ENCODE results near the gene LMOD2.

LMOD2 gene

DNA sequence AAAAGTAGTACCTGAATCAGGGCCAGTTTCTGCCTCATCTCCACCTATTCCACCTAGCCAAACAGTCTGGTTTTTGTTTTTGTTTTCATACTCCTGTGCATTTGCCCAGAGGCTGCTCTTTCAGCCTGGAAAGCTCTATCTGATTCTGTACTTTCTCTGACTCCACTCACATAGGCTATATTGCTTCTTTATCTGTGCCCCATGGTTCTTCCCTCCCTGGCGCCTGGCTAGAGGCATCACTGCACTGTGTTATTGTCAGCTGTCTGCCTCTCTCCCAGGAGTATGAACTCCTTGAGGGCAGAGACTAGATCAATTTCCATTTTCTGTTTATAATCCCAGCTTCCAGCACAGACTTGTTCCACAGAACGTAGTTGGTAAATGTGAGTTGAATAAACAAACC lies 5.1 kb upstream of the LMOD2 start:
- peak overlapping the region; percentile 78 for H2AFZ ChIP-seq
- H3K9ac ChIP-seq = no peak overlapping the region
- no peaks in the 10 kb centered on the region for H3K9me3 ChIP-seq (ENCODE audit: control insufficient read depth, low read length)
- no peaks in the 10 kb centered on the region for H3K36me3 ChIP-seq (ENCODE audit: control insufficient read depth, insufficient read depth, low read length)
- peak overlapping the region; percentile 37 for H3K27ac ChIP-seq
- peaks cover 22% of the 10 kb centered on the region for H3K4me1 ChIP-seq
- no peaks in the 10 kb centered on the region for H3K27me3 ChIP-seq (ENCODE audit: control insufficient read depth, insufficient read depth, low read length)
- H3K79me2 ChIP-seq = no peaks in the 10 kb centered on the region
- no peak overlapping the region for H3K4me3 ChIP-seq (ENCODE audit: low read depth, low read length)
- TF ChIP-seq, protein P1, sequence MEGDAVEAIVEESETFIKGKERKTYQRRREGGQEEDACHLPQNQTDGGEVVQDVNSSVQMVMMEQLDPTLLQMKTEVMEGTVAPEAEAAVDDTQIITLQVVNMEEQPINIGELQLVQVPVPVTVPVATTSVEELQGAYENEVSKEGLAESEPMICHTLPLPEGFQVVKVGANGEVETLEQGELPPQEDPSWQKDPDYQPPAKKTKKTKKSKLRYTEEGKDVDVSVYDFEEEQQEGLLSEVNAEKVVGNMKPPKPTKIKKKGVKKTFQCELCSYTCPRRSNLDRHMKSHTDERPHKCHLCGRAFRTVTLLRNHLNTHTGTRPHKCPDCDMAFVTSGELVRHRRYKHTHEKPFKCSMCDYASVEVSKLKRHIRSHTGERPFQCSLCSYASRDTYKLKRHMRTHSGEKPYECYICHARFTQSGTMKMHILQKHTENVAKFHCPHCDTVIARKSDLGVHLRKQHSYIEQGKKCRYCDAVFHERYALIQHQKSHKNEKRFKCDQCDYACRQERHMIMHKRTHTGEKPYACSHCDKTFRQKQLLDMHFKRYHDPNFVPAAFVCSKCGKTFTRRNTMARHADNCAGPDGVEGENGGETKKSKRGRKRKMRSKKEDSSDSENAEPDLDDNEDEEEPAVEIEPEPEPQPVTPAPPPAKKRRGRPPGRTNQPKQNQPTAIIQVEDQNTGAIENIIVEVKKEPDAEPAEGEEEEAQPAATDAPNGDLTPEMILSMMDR (IDR thresholded peaks at IDR 0.05) = no peak
- no peak overlapping the region for H3K4me2 ChIP-seq (ENCODE audit: low read length)

DNA sequence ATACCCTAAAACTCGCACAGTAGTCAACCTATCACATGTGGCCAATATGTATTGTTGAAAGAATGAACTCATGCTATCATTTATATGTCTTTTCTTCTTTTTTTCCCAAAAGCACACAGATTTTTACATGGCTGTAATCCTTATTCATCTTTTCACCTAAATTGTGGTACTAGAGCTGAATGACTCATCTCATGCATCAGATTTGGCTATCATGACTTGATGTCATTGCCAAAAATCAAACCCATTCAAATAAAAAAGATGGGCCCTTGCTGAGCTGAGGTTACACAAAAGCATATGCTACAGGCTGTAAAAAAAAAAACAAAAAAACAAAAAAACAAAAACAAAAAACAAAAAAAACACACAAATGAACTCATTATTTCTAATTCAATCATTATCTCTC lies 3.3 kb upstream of the LMOD2 start:
- no peak overlapping the region for H3K27ac ChIP-seq
- peaks cover 7% of the 10 kb centered on the region for H3K4me1 ChIP-seq
- H3K79me2 ChIP-seq = no peaks in the 10 kb centered on the region
- H3K36me3 ChIP-seq (ENCODE audit: control insufficient read depth, insufficient read depth, low read length) = no peaks in the 10 kb centered on the region
- no peak overlapping the region for H3K4me3 ChIP-seq (ENCODE audit: low read depth, low read length)
- H3K9me3 ChIP-seq (ENCODE audit: control insufficient read depth, low read length) = no peaks in the 10 kb centered on the region
- H3K27me3 ChIP-seq (ENCODE audit: control insufficient read depth, insufficient read depth, low read length) = no peaks in the 10 kb centered on the region
- H3K4me2 ChIP-seq (ENCODE audit: low read length) = no peak overlapping the region
- H2AFZ ChIP-seq = no peak overlapping the region
- no peak overlapping the region for H3K9ac ChIP-seq
- TF ChIP-seq, protein P1 (IDR thresholded peaks at IDR 0.05) = no peak

DNA sequence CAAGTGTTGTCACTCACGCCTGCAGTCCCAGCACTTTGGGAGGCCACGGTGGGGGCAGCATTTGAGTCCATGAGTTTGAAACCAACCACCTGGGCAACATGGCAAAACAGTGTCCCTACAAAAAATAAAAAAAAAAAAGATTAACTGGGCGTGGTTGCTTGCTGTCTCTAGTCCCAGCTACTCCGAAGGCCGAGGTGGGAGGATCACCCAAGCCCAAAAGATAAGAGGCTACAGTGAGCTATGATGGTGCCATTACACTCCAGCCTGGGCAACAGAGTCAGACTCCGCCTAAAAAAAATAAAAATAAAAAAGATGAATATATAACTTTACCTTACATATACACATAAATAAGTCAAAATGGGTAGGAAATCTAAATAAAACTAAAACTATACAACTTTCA lies 2.5 kb upstream of the LMOD2 start:
- H3K9ac ChIP-seq = no peak overlapping the region
- H3K27ac ChIP-seq = no peak overlapping the region
- TF ChIP-seq, protein P1 (IDR thresholded peaks at IDR 0.05) = no peak

DNA sequence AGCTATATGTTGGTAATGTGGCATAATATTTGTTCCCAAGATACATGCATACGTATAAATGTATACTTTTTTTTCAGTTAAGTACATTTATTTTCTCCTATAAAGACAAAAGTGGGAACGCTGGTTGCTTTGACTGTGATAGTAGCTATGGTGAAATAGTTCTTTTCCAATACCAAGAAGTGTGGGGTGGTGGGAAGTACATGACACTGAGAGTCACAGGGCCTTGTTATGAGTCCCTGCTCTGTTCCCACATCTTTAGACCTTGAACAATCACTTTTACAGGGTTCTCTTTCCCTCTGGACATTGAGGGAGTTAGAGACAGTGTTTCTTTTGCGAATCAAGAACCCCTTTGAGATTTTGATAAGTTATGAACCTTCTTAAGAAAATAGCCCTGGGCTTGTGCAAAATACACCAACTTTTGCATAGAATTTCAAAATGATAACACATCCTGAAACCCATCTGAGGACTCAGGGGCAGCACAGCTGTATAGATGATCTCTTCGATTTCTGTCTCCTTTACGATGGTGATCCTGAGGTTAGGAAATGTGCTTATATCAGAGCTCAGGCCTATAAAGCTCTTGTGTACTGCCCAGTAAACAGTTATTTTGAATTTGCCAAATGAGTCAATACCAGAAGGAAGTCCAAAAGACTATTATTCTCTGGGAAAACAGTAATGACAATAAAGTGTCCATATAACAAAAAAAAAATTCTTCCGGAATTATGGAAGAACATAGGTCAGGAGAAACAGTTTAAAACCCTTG lies 1.1 kb downstream of the LMOD2 start:
- Histone ChIP-seq H3K27me3 (ENCODE audit: control insufficient read depth, insufficient read depth, low read length) (no peaks in the 10 kb centered on the region), H3K4me3 (ENCODE audit: low read depth, low read length) (no peak overlapping the region)

More for the DNA sequence above, 2.5 kb upstream of the LMOD2 start:
- Histone ChIP-seq H3K4me1 (peaks cover 7% of the 10 kb centered on the region), H2AFZ (no peak overlapping the region), H3K4me2 (ENCODE audit: low read length) (no peak overlapping the region), H3K27me3 (ENCODE audit: control insufficient read depth, insufficient read depth, low read length) (no peaks in the 10 kb centered on the region), H3K36me3 (ENCODE audit: control insufficient read depth, insufficient read depth, low read length) (no peaks in the 10 kb centered on the region), H3K9me3 (ENCODE audit: control insufficient read depth, low read length) (no peaks in the 10 kb centered on the region), H3K4me3 (ENCODE audit: low read depth, low read length) (no peak overlapping the region), H3K79me2 (no peaks in the 10 kb centered on the region)

More for the DNA sequence above, 1.1 kb downstream of the LMOD2 start:
- Histone ChIP-seq H3K36me3 (ENCODE audit: control insufficient read depth, insufficient read depth, low read length) (no peaks in the 10 kb centered on the region), H3K27ac (no peak overlapping the region), H3K79me2 (no peaks in the 10 kb centered on the region), H3K9me3 (ENCODE audit: control insufficient read depth, low read length) (no peaks in the 10 kb centered on the region), H3K4me1 (peaks cover 17% of the 10 kb centered on the region), H2AFZ (no peak overlapping the region), H3K9ac (no peak overlapping the region), H3K4me2 (ENCODE audit: low read length) (no peak overlapping the region)
- TF ChIP-seq, protein P1 (IDR thresholded peaks at IDR 0.05) = no peak

Measured in parathyroid adenoma (tissue), 2 donors.